Measurements from ENCODE around the gene GRIP1.

GRIP1 gene

GRCh38 chr12:66708704-66709456 lies 30.0 kb upstream of the GRIP1 start:
- TF ChIP-seq EZH2phosphoT487 (IDR thresholded peaks at IDR 0.05; ENCODE audit: borderline replicate concordance, low read length), result no peak
- TF ChIP-seq, protein P1, sequence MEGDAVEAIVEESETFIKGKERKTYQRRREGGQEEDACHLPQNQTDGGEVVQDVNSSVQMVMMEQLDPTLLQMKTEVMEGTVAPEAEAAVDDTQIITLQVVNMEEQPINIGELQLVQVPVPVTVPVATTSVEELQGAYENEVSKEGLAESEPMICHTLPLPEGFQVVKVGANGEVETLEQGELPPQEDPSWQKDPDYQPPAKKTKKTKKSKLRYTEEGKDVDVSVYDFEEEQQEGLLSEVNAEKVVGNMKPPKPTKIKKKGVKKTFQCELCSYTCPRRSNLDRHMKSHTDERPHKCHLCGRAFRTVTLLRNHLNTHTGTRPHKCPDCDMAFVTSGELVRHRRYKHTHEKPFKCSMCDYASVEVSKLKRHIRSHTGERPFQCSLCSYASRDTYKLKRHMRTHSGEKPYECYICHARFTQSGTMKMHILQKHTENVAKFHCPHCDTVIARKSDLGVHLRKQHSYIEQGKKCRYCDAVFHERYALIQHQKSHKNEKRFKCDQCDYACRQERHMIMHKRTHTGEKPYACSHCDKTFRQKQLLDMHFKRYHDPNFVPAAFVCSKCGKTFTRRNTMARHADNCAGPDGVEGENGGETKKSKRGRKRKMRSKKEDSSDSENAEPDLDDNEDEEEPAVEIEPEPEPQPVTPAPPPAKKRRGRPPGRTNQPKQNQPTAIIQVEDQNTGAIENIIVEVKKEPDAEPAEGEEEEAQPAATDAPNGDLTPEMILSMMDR (IDR thresholded peaks at IDR 0.05; ENCODE audit: low read depth, low read length, poor library complexity, severe bottlenecking), result peak; percentile 33
- H4K20me1 ChIP-seq (ENCODE audit: control insufficient read depth, insufficient read depth, low read depth, low read length), result no peaks in the 10 kb centered on the region

GRCh38 chr12:66707002-66707697 lies 28.3 kb upstream of the GRIP1 start:
- H3K9me2 ChIP-seq (replicated peaks; ENCODE audit: control insufficient read depth, low read length), result no peaks in the 10 kb centered on the region
- H3K79me2 ChIP-seq (ENCODE audit: control insufficient read depth, low read length), result no peaks in the 10 kb centered on the region
- no peak overlapping the region for H3K4me2 ChIP-seq (ENCODE audit: low read length)
- TF ChIP-seq, protein P1 (IDR thresholded peaks at IDR 0.05; ENCODE audit: low read depth, low read length, poor library complexity, severe bottlenecking), result no peak
- TF ChIP-seq EZH2phosphoT487 (IDR thresholded peaks at IDR 0.05; ENCODE audit: borderline replicate concordance, low read length), result no peak
- no peak overlapping the region for H3K27ac ChIP-seq (ENCODE audit: low read depth, low read length)
- no peaks in the 10 kb centered on the region for H3K27me3 ChIP-seq (ENCODE audit: control insufficient read depth, low read length)
- peaks cover 22% of the 10 kb centered on the region for H3K4me1 ChIP-seq (ENCODE audit: control insufficient read depth, low read length)
- H3K36me3 ChIP-seq (ENCODE audit: control insufficient read depth, low read length), result no peaks in the 10 kb centered on the region
- no peaks in the 10 kb centered on the region; the same call in 1 of the 2 replicates for H3F3A ChIP-seq (ENCODE audit: control insufficient read depth, insufficient read depth)
- H4K20me1 ChIP-seq (ENCODE audit: control insufficient read depth, insufficient read depth, low read depth, low read length), result no peaks in the 10 kb centered on the region
- no peaks in the 10 kb centered on the region for H3K9me3 ChIP-seq (ENCODE audit: control insufficient read depth, insufficient read depth, low read length)
- no peak overlapping the region for H3K4me3 ChIP-seq (ENCODE audit: low read length)

More at GRCh38 chr12:66708704-66709456, 30.0 kb upstream of the GRIP1 start:
- Histone ChIP-seq H3K27me3 (ENCODE audit: control insufficient read depth, low read length) (no peaks in the 10 kb centered on the region), H3K4me2 (ENCODE audit: low read length) (no peak overlapping the region), H3K4me1 (ENCODE audit: control insufficient read depth, low read length) (peaks cover 22% of the 10 kb centered on the region), H3K36me3 (ENCODE audit: control insufficient read depth, low read length) (no peaks in the 10 kb centered on the region), H3K9me2 (replicated peaks; ENCODE audit: control insufficient read depth, low read length) (no peaks in the 10 kb centered on the region), H3K27ac (ENCODE audit: low read depth, low read length) (no peak overlapping the region), H3K4me3 (ENCODE audit: low read length) (no peak overlapping the region), H3K9me3 (ENCODE audit: control insufficient read depth, insufficient read depth, low read length) (no peaks in the 10 kb centered on the region), H3K79me2 (ENCODE audit: control insufficient read depth, low read length) (no peaks in the 10 kb centered on the region), H3F3A (ENCODE audit: control insufficient read depth, insufficient read depth) (no peaks in the 10 kb centered on the region; the same call in 1 of the 2 replicates)

DNA sequence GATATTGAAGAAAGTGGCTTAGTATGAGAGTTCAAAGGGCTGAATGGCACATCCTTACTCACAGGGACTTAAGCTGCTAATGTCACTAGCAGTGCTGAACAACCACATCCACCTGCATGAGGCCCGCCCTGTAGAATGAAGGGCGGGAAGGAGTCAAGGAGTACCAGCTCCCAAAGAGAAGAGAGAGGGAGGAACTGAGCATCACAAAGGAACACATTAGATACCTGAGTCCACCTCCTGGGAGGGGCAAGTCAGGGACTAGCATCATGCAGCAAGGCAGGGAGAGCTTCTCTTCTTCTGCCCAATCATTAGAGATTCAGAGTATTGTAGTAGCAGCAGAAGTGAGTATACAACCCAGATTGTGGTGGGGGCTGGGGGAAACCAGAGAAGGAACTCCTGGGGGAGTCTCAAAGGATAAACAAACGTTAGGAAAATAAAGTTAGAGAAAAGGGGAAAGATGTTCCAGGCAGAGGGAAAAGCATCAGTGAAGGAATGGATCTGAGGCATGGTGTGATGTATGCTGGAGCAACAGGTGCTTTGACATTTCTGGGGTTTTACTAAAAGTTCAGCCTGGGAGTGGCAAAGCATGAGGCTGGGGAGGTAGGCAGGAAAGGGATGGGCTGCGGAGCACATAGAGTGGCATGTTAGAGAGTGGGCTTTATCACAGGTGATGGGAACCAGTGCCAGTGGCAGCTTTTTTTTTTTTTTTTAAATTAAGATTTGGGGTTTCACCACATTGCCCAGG lies 21.0 kb upstream of the GRIP1 start:
- H3K27ac ChIP-seq (ENCODE audit: low read depth, low read length), result no peak overlapping the region
- no peaks in the 10 kb centered on the region for H3K9me3 ChIP-seq (ENCODE audit: control insufficient read depth, insufficient read depth, low read length)

More for the DNA sequence above, 21.0 kb upstream of the GRIP1 start:
- Histone ChIP-seq H3K36me3 (ENCODE audit: control insufficient read depth, low read length) (no peaks in the 10 kb centered on the region), H3K79me2 (ENCODE audit: control insufficient read depth, low read length) (no peaks in the 10 kb centered on the region), H3K27me3 (ENCODE audit: control insufficient read depth, low read length) (no peaks in the 10 kb centered on the region), H3K4me3 (ENCODE audit: low read length) (no peak overlapping the region), H3K4me2 (ENCODE audit: low read length) (no peak overlapping the region), H3K9me2 (replicated peaks; ENCODE audit: control insufficient read depth, low read length) (no peaks in the 10 kb centered on the region), H4K20me1 (ENCODE audit: control insufficient read depth, insufficient read depth, low read depth, low read length) (no peaks in the 10 kb centered on the region), H3K4me1 (ENCODE audit: control insufficient read depth, low read length) (peaks cover 22% of the 10 kb centered on the region), H3F3A (ENCODE audit: control insufficient read depth, insufficient read depth) (no peaks in the 10 kb centered on the region)
- no peak for TF ChIP-seq EZH2phosphoT487 (IDR thresholded peaks at IDR 0.05; ENCODE audit: borderline replicate concordance, low read length)
- TF ChIP-seq, protein P1 (IDR thresholded peaks at IDR 0.05; ENCODE audit: low read depth, low read length, poor library complexity, severe bottlenecking), result no peak
